ENCODE measurements around the gene DNAI1.
A peak's percentile ranks its signal among the peaks of the same experiment; 100 is the strongest.

Gene DNAI1

DNA sequence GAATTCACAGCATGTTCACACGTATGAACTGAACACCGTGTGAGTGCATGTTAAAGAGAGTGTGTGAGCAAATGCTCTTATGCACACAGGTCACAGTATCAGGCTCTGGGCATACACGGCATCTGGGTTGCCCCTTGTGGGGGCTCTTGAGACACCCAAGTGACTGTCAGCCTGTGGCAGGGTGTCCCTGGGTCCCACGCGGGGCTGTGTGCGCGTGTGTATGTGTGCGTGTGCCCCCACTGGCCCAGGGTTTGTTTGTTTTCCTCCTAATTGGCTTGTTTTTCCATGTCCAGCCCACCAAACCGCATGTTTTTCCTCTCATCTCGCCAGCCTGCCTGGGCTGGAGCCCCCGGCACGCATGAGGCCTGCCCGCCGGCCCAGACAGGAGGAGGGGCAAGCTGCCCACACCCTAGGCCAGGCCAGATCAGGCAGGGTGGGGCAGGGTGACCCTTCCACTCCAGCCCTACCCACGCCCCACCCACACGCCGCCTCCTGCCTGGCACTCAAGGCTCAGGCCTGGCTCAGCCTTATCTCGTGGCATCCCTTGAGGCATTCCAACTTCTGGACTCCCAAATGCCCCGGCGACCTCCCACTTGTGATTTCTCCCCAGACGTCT, 102.1 kb downstream of the DNAI1 start:
- DNase-seq = no peak

GRCh38 chr9:34562135-34562745, 103.6 kb downstream of the DNAI1 start:
- DNase-seq = peak; percentile 64 to 67

DNA sequence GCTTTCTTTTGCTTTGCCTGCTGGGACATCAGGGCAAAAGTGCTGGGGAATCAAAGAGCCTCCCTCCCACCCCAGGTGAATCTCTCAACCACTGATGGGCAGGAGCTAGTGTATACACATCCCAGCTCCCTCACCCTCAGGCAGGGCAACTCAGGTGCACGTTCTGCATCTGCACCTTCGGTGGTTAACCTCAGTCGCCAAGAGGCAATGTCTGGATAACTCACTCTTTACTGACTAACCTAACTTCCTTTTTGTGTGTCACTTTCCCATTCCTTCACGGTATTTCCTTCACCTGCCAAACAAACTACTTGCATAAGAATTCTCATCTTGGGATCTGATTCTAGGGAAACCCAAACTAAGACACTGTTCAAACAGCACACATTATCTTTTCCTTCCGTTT, 104.7 kb downstream of the DNAI1 start:
- DNase-seq = no peak

- no peak for DNase-seq
These were observed 106.0 kb downstream of the DNAI1 start for GRCh38 chr9:34564617-34565016.

- no peak for DNase-seq
These were observed 107.3 kb downstream of the DNAI1 start for GRCh38 chr9:34565856-34566255.

GRCh38 chr9:34566322-34566721, 107.7 kb downstream of the DNAI1 start:
- no peak for DNase-seq

GRCh38 chr9:34566972-34567371, 108.4 kb downstream of the DNAI1 start:
- no peak for DNase-seq

DNA sequence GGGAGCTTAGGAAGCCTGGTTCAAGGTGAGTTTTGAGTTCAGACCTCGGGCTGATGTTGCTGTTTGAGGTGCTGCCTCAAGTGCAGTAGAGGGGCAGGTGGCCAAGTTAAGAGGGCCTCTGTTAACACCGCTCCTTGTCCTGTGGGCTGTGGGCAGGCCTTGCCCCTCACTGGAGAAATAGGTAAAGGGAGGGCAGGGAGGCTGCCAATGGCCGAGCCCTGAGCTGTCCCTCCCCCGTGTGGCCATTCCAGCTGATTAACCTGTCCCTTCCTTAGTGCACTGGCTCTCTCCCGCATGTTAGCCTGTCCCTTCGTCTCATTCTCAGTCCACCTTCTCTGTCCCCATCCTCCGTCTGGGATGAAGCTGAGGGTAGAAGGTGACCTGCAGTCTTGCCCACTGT, 109.5 kb downstream of the DNAI1 start:
- DNase-seq = no peak

GRCh38 chr9:34568774-34569173, 110.2 kb downstream of the DNAI1 start:
- no peak for DNase-seq

- DNase-seq = no peak
These were observed 111.8 kb downstream of the DNAI1 start for GRCh38 chr9:34570376-34570775.

Data from activated T-cell treated with anti-CD3 and anti-CD28 coated beads, Interleukin-2, amount 50 U/mL, for 48 hours (primary cell).